GM12878 (cell line): ENCODE results near the gene PLEKHF1.

Experiments
- EZH2 ChIP-seq: IDR thresholded peaks from 2 replicates; pipeline ENCODE4 v1.6.1; 2012; ENCODE audit warnings: low read depth, mild to moderate bottlenecking, control low read depth, inconsistent platforms, low read length, borderline replicate concordance; ENCODE audit not compliant: control insufficient read depth
- GATAD2B ChIP-seq: fragments of 450-650 bp; conservative IDR thresholded peaks from 2 replicates; pipeline ENCODE4 v1.6.1; 2017; ENCODE audit warnings: low read depth, mild to moderate bottlenecking, moderate library complexity
- TF ChIP-seq, protein P1 (sequence below), 3 experiments: IDR thresholded peaks in 2 of 3; conservative IDR thresholded peaks in 1 of 3; 2 replicates each; pipeline ENCODE4 v1.5.1; 2011; ENCODE audit warnings: low read depth in 3 of 3, low read length in 3 of 3, mild to moderate bottlenecking in 3 of 3, control low read depth in 2 of 3, moderate library complexity in 2 of 3, inconsistent platforms in 1 of 3, mixed read lengths in 1 of 3; ENCODE audit not compliant: control insufficient read depth in 2 of 3, insufficient read depth in 1 of 3; ENCODE audit errors: extremely low read depth in 1 of 3

DNA sequence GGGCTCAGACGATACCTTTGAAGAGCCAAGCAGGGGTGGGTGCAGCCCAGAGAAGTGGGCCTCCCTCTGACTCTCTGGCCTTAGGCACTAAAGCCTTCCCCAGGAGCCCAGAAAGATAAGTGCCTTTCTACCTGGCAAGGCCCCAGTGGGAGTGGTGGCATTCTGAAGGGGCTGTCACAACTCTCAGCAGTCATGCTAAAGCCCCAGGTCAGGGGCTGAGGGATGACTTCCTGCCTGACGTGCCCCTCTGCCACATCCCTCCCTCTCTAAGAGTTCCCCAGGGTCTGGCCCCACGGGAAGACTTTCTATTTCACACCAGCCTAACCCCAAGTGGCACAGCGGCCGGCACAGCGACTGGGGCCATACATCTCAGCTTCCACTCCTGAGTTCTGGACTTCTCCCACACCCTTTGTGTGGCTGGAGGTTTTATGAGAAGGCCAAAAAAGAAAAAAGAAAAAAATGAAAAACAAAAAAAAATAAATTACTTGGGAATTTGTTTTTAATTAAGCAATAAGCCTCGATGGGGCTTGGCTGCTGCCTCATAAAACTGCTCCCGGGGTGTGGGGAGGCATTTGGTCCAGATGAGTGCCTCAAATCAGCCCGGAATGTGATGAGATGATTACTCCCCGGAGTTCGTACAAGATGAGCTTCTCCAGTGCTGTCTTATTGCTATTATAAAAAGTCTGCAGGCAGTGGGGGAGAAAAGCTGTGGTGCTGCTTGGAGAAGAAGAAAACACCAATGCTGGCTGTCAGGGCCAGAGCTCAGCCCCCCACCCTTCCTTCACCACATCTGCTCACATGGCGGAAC is 28.5 kb upstream of the PLEKHF1 start:
- TF ChIP-seq, protein P1, sequence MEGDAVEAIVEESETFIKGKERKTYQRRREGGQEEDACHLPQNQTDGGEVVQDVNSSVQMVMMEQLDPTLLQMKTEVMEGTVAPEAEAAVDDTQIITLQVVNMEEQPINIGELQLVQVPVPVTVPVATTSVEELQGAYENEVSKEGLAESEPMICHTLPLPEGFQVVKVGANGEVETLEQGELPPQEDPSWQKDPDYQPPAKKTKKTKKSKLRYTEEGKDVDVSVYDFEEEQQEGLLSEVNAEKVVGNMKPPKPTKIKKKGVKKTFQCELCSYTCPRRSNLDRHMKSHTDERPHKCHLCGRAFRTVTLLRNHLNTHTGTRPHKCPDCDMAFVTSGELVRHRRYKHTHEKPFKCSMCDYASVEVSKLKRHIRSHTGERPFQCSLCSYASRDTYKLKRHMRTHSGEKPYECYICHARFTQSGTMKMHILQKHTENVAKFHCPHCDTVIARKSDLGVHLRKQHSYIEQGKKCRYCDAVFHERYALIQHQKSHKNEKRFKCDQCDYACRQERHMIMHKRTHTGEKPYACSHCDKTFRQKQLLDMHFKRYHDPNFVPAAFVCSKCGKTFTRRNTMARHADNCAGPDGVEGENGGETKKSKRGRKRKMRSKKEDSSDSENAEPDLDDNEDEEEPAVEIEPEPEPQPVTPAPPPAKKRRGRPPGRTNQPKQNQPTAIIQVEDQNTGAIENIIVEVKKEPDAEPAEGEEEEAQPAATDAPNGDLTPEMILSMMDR (IDR thresholded peaks at IDR 0.05 in 2 of 3, conservative IDR thresholded peaks at IDR 0.05 in 1 of 3; ENCODE audit: control insufficient read depth in 2 of 3, extremely low read depth in 1 of 3, insufficient read depth in 1 of 3, low read depth in 3 of 3, low read length in 3 of 3), result no peak
- TF ChIP-seq GATAD2B (no peak), EZH2 (no peak)
